WTC11 (cell line): ENCODE measurements around the gene UGP2. TPM values are rescaled to one million over a fixed set of nuclear protein-coding genes. Genes with fewer than 3 reads are reported as not detected.

Source experiments
- ATAC-seq: fragments of 200-7000 bp; cut with Tn5 transposase; 2 replicates; pipeline ENCODE4 v1.10.0; 2021; ENCODE audit warnings: mild to moderate bottlenecking, moderate library complexity
- CTCF ChIA-PET: fragments of 300-600 bp; sonication (Branson Sonifier 250); formaldehyde crosslinking; loops from one replicate; lab custom pipeline; 2021; ENCODE audit warnings: antibody characterized with exemption; lab: Charles Lee
- POLR2A ChIA-PET: fragments of 350-600 bp; sonication (Branson Sonifier 250); formaldehyde crosslinking; loops from one replicate; lab custom pipeline; 2021; ENCODE audit warnings: antibody characterized with exemption; lab: Charles Lee
- DNase-seq: peaks from one replicate; pipeline ENCODE4 v3.0.0; 2021; ENCODE audit warnings: low spot score
- H3K27ac Mint-ChIP-seq: 2 replicates; pipeline ENCODE4 v1.8.0; 2021; ENCODE audit warnings: mixed read lengths
- H3K27me3 Mint-ChIP-seq: 2 replicates; pipeline ENCODE4 v1.8.0; 2021; ENCODE audit warnings: low read depth, mild to moderate bottlenecking, moderate library complexity, mixed read lengths
- H3K36me3 Mint-ChIP-seq: 2 replicates; pipeline ENCODE4 v1.8.0; 2021; ENCODE audit warnings: mixed read lengths
- H3K4me1 Mint-ChIP-seq: 2 replicates; pipeline ENCODE4 v1.8.0; 2022; ENCODE audit warnings: mixed read lengths
- H3K4me3 Mint-ChIP-seq: 2 replicates; pipeline ENCODE4 v1.8.0; 2021; ENCODE audit warnings: mild to moderate bottlenecking, moderate library complexity, mixed read lengths
- H3K9me3 Mint-ChIP-seq: 2 replicates; pipeline ENCODE4 v1.8.0; 2021; ENCODE audit warnings: mixed read lengths
- CREB1 ChIP-seq: sonication (generic); formaldehyde crosslinking; IDR thresholded peaks from 2 replicates; pipeline ENCODE4 v1.8.0; 2023; ENCODE audit warnings: mild to moderate bottlenecking, missing genetic modification reagents
- FOXJ3 ChIP-seq: sonication (generic); formaldehyde crosslinking; IDR thresholded peaks from 2 replicates; pipeline ENCODE4 v1.9.0; 2021; ENCODE audit warnings: missing genetic modification reagents, mild to moderate bottlenecking, borderline replicate concordance
- FOXP1 ChIP-seq: sonication (generic); formaldehyde crosslinking; IDR thresholded peaks from 2 replicates; pipeline ENCODE4 v1.8.0; 2022; ENCODE audit warnings: missing genetic modification reagents, mild to moderate bottlenecking, moderate library complexity, borderline replicate concordance
- JAZF1 ChIP-seq: fragments of 250-450 bp; sonication (Bioruptor Pico); IDR thresholded peaks from 2 replicates; pipeline ENCODE4 v1.9.0; 2021; ENCODE audit warnings: moderate library complexity, mild to moderate bottlenecking, inconsistent platforms
- NFATC4 ChIP-seq: fragments of 250-450 bp; sonication (Bioruptor Pico); IDR thresholded peaks from 2 replicates; pipeline ENCODE4 v1.9.0; 2021; ENCODE audit warnings: mild to moderate bottlenecking
- NR2C2 ChIP-seq: sonication (generic); formaldehyde crosslinking; IDR thresholded peaks from 2 replicates; pipeline ENCODE4 v1.8.0; 2022; ENCODE audit warnings: mild to moderate bottlenecking, missing genetic modification reagents
- NR3C1 ChIP-seq: sonication (generic); formaldehyde crosslinking; conservative IDR thresholded peaks from 2 replicates; pipeline ENCODE4 v1.8.1; 2023; ENCODE audit warnings: low read depth, mild to moderate bottlenecking, missing genetic modification reagents
- OVOL2 ChIP-seq: fragments of 250-450 bp; sonication (Bioruptor Pico); IDR thresholded peaks from 2 replicates; pipeline ENCODE4 v1.9.0; 2021; ENCODE audit warnings: mild to moderate bottlenecking, borderline replicate concordance
- SMAD3 ChIP-seq: sonication (generic); formaldehyde crosslinking; IDR thresholded peaks from 2 replicates; pipeline ENCODE4 v1.8.0; 2022; ENCODE audit warnings: missing genetic modification reagents, mild to moderate bottlenecking, borderline replicate concordance
- TEAD4 ChIP-seq: sonication (generic); formaldehyde crosslinking; IDR thresholded peaks from 2 replicates; pipeline ENCODE4 v1.8.0; 2022; ENCODE audit warnings: mild to moderate bottlenecking, missing genetic modification reagents
- ZNF423 ChIP-seq: fragments of 250-450 bp; sonication (Bioruptor Pico); IDR thresholded peaks from 2 replicates; pipeline ENCODE4 v2.1.2; 2022; ENCODE audit warnings: mild to moderate bottlenecking, moderate library complexity
- total RNA-seq: library from RNA; stranded (reverse); gene quantifications from 3 replicates; pipeline ENCODE4 v1.2.3, GENCODE V29; 2021
- TF ChIP-seq, protein P1 (sequence below): fragments of 200-600 bp; IDR thresholded peaks from 2 replicates; pipeline ENCODE4 v1.8.0; 2022; ENCODE audit warnings: antibody characterized with exemption
- TF ChIP-seq, protein P2 (sequence below): sonication (generic); formaldehyde crosslinking; IDR thresholded peaks from 2 replicates; pipeline ENCODE4 v1.8.1; 2022; ENCODE audit warnings: mild to moderate bottlenecking, moderate library complexity, missing genetic modification reagents
- TF ChIP-seq, protein P3 (sequence below): sonication (generic); formaldehyde crosslinking; IDR thresholded peaks from 2 replicates; pipeline ENCODE4 v1.8.0; 2022; ENCODE audit warnings: mild to moderate bottlenecking, missing genetic modification reagents
- TF ChIP-seq, protein P4 (sequence below): fragments of 250-450 bp; sonication (Bioruptor Pico); conservative IDR thresholded peaks from 2 replicates; pipeline ENCODE4 v1.9.0; 2021; ENCODE audit warnings: mild to moderate bottlenecking
- TF ChIP-seq, protein P5 (sequence below): sonication (generic); formaldehyde crosslinking; IDR thresholded peaks from 2 replicates; pipeline ENCODE4 v1.8.1; 2023; ENCODE audit warnings: mild to moderate bottlenecking, missing genetic modification reagents, moderate library complexity
- TF ChIP-seq, protein P6 (sequence below): fragments of 250-450 bp; sonication (Bioruptor Pico); IDR thresholded peaks from 2 replicates; pipeline ENCODE4 v1.9.0; 2021; ENCODE audit warnings: moderate library complexity, mild to moderate bottlenecking, inconsistent platforms, borderline replicate concordance
- TF ChIP-seq, protein P7 (sequence below): sonication (generic); formaldehyde crosslinking; IDR thresholded peaks from 2 replicates; pipeline ENCODE4 v1.8.1; 2022; ENCODE audit warnings: mild to moderate bottlenecking, missing genetic modification reagents, moderate library complexity, borderline replicate concordance
- TF ChIP-seq, protein P8 (sequence below): fragments of 250-450 bp; sonication (Bioruptor Pico); IDR thresholded peaks from 2 replicates; pipeline ENCODE4 v1.9.0; 2021; ENCODE audit warnings: mild to moderate bottlenecking
- TF ChIP-seq, protein P9 (sequence below): sonication (generic); formaldehyde crosslinking; IDR thresholded peaks from 2 replicates; pipeline ENCODE4 v1.8.1; 2023; ENCODE audit warnings: mild to moderate bottlenecking, missing genetic modification reagents, borderline replicate concordance

UGP2 gene
- total RNA-seq, 1 experiment from 2014 or later: 543 TPM

DNA sequence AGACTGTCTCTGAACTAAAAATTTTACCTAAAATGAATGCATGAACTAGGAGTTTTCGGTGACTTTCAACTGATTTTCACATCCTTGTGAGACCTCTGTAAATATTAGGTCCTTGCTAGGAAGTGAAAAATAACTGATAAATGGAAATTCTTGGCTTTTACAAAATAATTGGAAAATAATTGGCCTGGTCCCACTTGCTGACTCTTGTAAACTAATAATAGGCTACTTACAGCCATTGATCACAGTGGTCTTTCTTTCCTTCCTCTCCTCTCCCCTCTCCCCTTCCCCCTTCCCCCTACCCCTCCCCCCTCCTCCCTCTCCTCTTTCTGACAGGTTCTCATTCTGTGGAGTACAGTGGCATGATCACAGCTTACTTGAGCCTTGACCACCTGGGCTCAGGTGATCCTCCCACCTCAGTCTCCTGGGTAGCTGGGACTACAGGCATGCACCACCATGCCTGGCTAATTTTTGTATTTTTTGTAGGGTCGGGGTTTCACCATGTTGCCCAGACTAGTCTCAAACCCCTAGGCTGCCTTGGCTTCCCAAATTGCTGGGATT is 38.3 kb downstream of the UGP2 start (continued):
- TF ChIP-seq, protein P1, sequence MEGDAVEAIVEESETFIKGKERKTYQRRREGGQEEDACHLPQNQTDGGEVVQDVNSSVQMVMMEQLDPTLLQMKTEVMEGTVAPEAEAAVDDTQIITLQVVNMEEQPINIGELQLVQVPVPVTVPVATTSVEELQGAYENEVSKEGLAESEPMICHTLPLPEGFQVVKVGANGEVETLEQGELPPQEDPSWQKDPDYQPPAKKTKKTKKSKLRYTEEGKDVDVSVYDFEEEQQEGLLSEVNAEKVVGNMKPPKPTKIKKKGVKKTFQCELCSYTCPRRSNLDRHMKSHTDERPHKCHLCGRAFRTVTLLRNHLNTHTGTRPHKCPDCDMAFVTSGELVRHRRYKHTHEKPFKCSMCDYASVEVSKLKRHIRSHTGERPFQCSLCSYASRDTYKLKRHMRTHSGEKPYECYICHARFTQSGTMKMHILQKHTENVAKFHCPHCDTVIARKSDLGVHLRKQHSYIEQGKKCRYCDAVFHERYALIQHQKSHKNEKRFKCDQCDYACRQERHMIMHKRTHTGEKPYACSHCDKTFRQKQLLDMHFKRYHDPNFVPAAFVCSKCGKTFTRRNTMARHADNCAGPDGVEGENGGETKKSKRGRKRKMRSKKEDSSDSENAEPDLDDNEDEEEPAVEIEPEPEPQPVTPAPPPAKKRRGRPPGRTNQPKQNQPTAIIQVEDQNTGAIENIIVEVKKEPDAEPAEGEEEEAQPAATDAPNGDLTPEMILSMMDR: no peak
- TF ChIP-seq, protein P2, sequence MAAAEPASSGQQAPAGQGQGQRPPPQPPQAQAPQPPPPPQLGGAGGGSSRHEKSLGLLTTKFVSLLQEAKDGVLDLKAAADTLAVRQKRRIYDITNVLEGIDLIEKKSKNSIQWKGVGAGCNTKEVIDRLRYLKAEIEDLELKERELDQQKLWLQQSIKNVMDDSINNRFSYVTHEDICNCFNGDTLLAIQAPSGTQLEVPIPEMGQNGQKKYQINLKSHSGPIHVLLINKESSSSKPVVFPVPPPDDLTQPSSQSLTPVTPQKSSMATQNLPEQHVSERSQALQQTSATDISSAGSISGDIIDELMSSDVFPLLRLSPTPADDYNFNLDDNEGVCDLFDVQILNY (CRISPR knock-in tag): no peak
- no peak for TF ChIP-seq NR3C1
- TF ChIP-seq FOXJ3 (CRISPR knock-in tag): no peak
- TF ChIP-seq SMAD3: no peak
- TF ChIP-seq, protein P3, sequence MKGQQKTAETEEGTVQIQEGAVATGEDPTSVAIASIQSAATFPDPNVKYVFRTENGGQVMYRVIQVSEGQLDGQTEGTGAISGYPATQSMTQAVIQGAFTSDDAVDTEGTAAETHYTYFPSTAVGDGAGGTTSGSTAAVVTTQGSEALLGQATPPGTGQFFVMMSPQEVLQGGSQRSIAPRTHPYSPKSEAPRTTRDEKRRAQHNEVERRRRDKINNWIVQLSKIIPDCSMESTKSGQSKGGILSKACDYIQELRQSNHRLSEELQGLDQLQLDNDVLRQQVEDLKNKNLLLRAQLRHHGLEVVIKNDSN (CRISPR knock-in tag): no peak
- TF ChIP-seq CREB1 (CRISPR knock-in tag): no peak
- TF ChIP-seq NFATC4: no peak
- no peak for TF ChIP-seq TEAD4 (CRISPR knock-in tag)

DNA sequence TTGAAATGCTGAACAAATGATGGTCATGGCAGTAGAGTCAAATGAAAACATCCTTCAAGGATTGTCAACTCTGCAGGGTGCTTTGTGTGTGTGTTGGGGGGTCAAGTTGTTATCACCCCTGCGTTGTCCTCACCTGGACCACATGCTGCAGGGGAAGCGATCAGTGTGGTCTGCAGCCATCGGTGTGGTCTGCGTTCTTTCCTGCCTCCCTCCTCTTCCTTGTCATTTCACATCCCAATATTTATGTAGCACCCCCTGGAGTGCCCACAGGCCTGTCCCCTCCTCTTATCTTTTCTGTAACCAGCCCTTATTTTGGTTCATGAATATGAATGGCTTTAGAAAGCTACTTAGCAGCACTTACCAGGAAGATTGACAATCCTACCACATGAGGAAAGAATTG is 38.9 kb downstream of the UGP2 start:
- Mint-ChIP-seq H3K4me1 (peaks cover 76% of the 10 kb centered on the region), H3K27me3 (no peaks in the 10 kb centered on the region), H3K9me3 (no peaks in the 10 kb centered on the region), H3K27ac (peak overlapping the region; percentile 38), H3K4me3 (peak overlapping the region; percentile 2; the same call in 1 of the 2 replicates), H3K36me3 (peaks cover 74% of the 10 kb centered on the region)
- DNase-seq: no peak
- CTCF ChIA-PET: interaction anchor here (1.0 to 1.9 kb wide), 2 partner anchors 16 to 182 kb away, joined by 3 to 6 read pairs; no protein-coding TSS in a partner anchor
- POLR2A ChIA-PET: interaction anchor here (0.6 kb wide), 1 partner anchor 11 kb away, joined by 3 read pairs; no protein-coding TSS in a partner anchor
- ATAC-seq: peak; percentile 56
- TF ChIP-seq FOXP1: no peak
- no peak for TF ChIP-seq NR2C2 (CRISPR knock-in tag)
- TF ChIP-seq, protein P4, sequence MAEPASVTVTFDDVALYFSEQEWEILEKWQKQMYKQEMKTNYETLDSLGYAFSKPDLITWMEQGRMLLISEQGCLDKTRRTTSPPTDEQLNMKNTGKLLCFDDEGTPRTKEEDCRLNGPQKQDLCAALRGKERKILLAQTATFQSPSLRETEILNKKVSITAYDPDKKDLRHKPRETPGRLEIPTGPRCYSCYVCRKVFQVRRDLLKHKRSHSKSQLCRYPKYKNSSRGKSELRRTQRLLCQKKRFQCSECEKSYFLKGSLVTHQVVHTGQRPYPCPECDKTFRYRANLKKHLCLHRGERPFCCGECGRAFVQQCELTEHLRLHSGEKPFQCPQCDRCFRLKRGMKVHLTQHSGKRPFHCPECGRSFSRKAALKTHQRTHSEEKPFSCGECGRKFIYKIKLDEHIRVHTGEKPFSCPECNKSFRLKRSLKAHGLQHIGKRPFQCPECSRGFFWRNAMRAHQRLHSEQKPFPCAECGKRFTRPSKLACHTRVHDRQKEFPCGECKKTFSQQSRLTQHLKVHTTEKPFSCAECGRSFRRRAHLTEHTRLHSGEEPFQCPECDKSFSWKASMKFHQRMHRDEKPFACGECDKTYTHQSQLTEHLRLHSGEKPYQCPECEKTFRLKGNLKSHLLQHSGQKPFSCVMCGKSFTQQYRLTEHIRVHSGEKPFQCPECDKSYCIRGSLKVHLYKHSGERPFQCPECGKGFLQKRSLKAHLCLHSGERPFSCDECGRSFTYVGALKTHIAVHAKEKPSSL: no peak
- no peak for TF ChIP-seq ZNF423 (CRISPR knock-in tag)
- no peak for TF ChIP-seq NFATC4
- TF ChIP-seq, protein P5, sequence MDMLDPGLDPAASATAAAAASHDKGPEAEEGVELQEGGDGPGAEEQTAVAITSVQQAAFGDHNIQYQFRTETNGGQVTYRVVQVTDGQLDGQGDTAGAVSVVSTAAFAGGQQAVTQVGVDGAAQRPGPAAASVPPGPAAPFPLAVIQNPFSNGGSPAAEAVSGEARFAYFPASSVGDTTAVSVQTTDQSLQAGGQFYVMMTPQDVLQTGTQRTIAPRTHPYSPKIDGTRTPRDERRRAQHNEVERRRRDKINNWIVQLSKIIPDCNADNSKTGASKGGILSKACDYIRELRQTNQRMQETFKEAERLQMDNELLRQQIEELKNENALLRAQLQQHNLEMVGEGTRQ (CRISPR knock-in tag): no peak
- TF ChIP-seq OVOL2 (CRISPR knock-in tag): no peak
- TF ChIP-seq, protein P6, sequence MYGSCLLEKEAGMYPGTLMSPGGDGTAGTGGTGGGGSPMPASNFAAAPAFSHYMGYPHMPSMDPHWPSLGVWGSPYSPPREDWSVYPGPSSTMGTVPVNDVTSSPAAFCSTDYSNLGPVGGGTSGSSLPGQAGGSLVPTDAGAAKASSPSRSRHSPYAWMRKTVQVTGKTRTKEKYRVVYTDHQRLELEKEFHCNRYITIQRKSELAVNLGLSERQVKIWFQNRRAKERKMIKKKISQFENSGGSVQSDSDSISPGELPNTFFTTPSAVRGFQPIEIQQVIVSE (CRISPR knock-in tag): no peak
- TF ChIP-seq JAZF1 (CRISPR knock-in tag): no peak
- TF ChIP-seq, protein P7, sequence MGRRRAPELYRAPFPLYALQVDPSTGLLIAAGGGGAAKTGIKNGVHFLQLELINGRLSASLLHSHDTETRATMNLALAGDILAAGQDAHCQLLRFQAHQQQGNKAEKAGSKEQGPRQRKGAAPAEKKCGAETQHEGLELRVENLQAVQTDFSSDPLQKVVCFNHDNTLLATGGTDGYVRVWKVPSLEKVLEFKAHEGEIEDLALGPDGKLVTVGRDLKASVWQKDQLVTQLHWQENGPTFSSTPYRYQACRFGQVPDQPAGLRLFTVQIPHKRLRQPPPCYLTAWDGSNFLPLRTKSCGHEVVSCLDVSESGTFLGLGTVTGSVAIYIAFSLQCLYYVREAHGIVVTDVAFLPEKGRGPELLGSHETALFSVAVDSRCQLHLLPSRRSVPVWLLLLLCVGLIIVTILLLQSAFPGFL (CRISPR knock-in tag): no peak
- TF ChIP-seq, protein P8, sequence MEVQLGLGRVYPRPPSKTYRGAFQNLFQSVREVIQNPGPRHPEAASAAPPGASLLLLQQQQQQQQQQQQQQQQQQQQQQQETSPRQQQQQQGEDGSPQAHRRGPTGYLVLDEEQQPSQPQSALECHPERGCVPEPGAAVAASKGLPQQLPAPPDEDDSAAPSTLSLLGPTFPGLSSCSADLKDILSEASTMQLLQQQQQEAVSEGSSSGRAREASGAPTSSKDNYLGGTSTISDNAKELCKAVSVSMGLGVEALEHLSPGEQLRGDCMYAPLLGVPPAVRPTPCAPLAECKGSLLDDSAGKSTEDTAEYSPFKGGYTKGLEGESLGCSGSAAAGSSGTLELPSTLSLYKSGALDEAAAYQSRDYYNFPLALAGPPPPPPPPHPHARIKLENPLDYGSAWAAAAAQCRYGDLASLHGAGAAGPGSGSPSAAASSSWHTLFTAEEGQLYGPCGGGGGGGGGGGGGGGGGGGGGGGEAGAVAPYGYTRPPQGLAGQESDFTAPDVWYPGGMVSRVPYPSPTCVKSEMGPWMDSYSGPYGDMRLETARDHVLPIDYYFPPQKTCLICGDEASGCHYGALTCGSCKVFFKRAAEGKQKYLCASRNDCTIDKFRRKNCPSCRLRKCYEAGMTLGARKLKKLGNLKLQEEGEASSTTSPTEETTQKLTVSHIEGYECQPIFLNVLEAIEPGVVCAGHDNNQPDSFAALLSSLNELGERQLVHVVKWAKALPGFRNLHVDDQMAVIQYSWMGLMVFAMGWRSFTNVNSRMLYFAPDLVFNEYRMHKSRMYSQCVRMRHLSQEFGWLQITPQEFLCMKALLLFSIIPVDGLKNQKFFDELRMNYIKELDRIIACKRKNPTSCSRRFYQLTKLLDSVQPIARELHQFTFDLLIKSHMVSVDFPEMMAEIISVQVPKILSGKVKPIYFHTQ (CRISPR knock-in tag): no peak
- TF ChIP-seq, protein P9, sequence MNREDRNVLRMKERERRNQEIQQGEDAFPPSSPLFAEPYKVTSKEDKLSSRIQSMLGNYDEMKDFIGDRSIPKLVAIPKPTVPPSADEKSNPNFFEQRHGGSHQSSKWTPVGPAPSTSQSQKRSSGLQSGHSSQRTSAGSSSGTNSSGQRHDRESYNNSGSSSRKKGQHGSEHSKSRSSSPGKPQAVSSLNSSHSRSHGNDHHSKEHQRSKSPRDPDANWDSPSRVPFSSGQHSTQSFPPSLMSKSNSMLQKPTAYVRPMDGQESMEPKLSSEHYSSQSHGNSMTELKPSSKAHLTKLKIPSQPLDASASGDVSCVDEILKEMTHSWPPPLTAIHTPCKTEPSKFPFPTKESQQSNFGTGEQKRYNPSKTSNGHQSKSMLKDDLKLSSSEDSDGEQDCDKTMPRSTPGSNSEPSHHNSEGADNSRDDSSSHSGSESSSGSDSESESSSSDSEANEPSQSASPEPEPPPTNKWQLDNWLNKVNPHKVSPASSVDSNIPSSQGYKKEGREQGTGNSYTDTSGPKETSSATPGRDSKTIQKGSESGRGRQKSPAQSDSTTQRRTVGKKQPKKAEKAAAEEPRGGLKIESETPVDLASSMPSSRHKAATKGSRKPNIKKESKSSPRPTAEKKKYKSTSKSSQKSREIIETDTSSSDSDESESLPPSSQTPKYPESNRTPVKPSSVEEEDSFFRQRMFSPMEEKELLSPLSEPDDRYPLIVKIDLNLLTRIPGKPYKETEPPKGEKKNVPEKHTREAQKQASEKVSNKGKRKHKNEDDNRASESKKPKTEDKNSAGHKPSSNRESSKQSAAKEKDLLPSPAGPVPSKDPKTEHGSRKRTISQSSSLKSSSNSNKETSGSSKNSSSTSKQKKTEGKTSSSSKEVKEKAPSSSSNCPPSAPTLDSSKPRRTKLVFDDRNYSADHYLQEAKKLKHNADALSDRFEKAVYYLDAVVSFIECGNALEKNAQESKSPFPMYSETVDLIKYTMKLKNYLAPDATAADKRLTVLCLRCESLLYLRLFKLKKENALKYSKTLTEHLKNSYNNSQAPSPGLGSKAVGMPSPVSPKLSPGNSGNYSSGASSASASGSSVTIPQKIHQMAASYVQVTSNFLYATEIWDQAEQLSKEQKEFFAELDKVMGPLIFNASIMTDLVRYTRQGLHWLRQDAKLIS (CRISPR knock-in tag): no peak
